ENCODE measurements around the gene MLLT3.

Gene MLLT3

DNA sequence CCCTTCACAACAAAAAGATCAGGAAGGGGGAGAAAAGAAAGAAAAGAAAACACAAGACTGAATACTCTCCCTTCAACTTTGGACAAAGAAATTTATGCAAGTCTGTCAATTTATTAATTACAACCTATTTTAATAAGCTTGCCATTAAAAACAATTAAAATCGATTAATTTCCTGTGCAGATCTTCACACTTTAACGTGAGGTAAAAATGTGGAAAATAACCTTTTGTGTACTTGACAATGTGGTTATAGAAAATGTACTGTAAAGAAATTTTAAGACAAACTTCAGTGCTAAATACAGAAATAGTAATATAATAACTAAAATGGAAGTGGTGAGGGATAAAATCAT, 2.7 kb upstream of the MLLT3 start:
- DNase-seq (ENCODE audit: low read depth), result no peak

DNA sequence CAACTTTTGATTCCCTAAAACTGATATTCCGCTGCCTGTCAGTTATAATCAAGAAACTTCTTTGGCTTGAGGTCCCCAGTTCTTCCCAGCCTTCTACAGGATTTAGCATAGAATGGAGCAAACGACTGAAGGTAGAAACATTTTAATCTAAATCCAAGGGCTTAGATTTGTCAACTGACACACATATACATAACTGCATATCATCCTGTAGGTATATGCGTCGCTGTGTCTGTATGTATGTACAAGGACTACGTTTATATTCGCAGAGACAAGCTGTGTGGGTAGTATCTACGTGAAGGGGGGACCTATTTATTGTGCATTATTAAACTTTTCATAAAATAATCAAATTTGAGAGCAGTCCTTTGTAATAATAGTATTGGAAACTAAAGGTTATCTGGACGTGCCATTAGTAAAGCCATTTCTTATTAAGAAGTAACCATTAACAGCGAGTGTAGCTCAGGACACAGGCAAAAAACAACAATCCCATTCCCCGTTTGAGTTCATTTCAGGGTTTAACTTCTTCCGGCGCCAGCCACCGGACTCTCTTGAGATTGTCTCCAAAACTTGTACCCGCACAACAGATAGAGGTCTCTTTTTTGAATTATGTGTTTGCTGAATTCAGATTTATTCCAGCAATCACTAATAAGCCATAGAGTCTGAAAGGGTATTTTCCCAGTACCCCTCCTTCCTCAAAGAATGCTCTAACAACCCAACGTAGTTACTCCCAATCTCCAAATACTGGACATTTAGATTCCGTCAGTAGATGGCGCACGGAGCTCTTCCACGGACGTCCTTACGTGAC, 2.1 kb upstream of the MLLT3 start:
- DNase-seq (ENCODE audit: low read depth), result no peak

DNA sequence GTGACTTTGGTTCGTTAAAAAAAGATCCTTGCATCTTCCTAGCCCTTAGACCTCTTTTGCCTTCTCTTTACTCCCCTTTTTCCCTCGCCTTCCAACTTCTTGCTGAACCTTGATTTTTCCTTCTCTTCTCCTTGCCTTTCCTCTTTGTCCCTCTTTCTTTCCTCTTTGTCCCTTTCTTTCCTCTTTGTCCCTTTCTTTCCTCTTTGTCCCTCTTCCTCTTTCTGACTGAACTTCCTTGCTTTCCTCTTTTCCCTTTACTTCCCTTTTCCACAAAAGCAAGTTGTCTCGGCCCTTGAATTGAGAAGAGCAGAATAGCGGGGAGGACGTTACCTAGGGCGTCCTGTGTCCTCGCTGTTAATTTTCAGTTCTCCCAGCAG, 1.4 kb upstream of the MLLT3 start:
- no peak for DNase-seq (ENCODE audit: low read depth)

DNA sequence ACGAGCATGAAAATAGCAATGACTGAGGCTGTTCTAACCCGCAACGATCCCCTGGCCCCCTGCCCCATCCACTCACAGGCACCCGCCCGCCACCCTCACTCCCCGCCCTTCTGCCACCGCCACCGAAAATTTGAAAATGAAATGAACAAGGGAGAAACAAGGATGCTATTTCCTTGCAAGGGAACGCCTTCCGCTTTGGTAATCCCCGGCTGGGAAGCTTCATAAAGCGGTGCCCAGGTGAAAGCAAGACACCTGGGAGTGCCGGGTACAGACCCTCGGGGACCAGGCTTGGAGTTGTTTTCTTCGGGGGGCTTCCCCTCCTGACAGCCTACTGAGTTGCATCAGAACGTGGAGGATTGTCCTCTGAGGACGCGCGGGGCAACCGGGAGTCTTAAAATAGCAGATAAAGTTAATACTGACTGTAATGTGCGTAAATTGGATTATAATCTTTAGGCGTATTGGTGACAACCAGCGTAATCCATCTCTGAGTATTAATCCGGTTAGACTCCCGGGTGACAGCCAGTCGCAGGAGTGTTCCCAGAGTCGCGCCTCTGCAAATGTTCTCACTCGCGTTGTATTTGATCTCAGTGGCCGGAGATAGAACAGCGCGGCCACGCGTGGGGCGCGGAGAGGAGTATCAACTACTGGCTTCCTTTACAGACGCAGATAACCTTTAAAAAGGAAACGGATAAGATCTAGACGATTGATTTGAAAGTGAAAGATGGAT, 885 bp upstream of the MLLT3 start:
- peak; percentile 30 for DNase-seq (ENCODE audit: low read depth)

DNA sequence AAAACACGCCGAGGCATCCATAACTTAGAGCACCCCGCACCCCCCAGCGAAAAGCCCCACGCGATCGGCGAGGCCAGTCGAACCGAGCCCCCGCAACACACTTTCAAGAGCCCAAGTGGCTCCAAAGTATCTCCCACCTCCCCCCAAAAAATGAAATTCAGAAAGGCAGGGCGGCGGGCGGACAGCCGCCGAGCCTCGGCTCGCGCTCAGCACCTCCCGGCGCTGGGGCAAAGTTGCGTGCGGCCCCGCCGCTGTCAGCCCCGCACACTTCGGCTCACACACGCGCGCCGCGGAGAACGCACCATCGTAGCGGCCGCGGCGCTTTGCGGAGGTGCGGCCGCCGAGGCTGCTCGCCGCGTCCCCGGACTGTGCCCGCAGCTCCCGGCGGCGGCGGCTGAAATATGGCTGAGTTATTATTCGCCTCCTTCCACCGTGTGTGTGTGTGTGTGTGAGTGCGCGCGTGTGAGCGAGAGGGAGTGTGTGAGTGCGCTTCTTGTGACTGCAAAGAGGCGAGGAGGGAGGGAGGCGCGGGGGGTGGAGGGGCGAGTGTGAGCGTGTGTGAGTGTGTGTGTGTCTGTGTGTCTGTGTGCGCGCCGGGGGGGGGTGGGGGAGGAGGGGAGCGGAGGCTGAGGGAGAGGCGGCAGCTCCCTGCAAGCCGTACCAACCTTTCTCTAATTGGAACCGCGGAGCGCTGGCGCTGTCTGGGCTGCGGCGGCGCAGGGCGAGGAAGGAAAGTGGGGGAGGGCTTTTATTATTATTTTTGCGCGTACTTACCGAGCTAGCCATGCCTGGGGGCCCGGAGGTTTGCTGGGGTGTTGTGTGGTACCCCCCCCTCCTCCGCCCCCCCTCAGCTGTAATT, 599 bp downstream of the MLLT3 start:
- peak; percentile 52 for DNase-seq (ENCODE audit: low read depth)

DNA sequence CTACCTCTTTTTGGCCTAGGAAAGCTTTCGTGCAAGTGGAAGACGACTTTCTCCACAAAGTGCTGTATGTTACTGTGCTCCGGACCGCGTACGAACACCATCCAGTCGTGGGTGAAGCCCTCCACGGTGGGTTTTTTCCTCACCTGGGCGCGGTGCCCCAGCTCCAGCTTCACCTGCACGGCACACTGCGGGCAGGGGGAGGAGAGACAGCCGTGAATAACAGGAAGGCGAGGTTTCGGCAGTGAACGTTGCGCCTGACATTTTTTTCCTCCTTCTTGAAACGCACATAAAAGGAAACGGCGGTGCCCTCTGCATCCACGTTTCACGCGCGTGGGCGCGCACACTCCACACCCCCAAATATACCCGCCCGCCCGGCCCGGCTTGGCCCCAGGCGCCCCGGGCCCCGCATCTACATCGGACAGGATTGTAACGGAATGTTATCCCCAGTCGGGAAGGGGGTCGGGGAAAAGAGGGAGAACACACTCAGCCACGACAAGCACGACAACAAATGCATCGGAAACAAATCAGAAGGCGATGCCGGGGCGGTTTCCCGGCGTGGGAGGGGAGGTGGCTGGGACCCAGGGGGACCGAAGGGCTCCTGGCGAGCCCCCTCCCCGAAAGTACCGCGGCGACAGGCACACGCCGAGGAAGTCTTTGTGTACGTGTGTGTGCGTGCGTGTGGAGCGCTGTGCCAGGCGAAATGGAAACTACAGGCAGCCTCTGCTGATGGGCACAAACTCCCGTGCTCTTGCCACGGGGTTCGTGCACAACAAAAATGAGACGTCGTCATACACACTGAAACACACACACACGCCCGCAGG, 1.4 kb downstream of the MLLT3 start:
- peak; percentile 30 for DNase-seq (ENCODE audit: low read depth)

DNA sequence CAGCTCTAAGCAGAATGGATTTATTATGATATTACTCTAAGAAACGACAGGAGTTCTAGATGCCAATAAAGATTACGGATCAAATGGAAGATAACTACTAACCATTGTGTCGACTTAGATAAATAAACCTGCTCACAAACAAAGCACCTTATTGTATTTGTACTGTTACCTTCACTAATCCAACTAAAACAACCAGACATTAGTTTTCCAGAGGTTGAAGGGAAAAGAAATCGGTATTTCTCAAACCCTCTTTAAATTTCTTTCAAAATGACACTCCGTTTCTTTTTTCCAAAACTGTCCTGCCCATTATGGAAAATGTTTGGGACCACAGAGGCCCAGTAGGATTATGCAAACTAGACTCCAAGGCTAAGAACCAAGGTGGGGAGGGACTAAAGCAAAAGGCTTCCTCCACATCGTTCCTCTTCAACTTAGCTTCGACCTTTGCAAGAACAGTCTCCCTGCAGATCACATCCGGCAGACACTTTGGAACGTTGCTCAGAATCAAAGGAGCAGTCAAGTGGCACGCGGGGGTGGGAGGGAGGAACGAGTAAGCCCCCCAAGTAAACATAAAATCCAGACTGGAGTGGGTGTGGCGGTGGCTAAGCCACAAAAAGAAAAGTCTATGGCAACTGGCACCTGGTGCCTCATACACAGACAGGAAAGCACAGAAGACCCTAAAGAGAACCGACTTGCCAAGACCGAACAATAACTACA, 2.7 kb downstream of the MLLT3 start:
- DNase-seq (ENCODE audit: low read depth), result no peak

DNA sequence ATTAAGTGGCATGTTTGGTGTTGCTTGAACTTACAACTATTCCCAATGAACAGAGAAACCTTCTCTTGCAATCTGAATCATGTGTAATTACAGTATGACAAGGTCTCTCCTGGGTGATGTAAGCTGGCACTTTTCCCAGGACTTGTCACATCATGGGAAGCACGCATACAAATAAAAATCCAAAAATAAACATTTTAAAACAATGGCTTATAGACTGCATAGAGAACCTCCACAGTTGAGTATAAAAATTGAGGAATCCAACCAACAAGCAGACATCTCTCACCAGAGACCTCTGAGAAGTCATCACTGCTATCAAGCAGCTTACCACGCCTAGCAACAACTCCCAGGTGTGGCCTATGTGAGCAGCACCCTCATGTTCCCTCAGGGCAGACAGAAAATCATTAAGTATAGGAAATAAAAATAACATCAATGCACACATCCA, 3.9 kb downstream of the MLLT3 start:
- DNase-seq (ENCODE audit: low read depth), result no peak

DNA sequence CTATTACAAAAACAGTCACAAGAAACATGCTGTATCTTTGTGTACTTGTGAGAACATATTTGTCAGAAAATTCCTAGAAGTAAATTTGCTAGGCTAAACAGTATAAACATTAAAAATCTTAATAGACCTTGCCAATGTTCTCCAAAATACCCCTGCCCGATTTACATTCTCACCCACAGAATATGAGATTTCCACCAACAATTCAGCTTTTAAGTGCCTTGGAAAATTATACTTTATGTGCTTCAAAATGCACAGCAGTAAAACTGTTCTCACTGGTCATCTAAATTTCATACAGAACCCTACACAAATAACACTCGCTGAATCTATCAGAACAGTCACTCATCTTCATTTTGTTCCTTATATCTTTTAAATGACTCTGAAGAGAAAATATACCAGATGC, 5.5 kb downstream of the MLLT3 start:
- no peak for DNase-seq (ENCODE audit: low read depth)

DNA sequence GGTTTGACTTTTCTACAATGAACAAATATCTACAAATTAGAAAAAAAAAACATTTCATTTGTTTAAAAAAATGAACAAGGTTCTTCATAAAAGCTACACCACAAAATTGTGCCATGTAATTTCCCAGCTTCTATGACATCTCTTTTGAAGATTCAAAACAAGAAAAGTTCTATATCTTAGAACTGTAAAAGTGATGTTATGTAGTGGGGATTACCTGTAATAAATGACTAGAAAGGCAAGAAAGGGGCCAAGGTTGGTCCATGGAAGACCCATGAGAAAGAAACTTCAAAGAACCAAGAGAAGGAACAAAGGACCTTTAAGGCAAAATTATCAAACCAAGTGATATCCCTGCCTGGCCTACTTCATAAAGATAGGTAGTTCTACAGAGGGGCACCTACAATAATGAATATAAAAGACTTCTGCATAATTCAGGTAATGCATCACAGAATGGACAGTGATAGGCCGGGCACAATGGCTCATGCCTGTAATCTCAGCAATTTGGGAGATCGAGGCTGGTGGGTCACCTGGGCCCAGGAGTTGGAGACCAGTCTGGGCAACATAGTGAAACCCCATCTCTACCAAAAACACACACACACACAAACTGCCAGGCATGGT, 7.6 kb downstream of the MLLT3 start:
- DNase-seq (ENCODE audit: low read depth), result no peak

DNA sequence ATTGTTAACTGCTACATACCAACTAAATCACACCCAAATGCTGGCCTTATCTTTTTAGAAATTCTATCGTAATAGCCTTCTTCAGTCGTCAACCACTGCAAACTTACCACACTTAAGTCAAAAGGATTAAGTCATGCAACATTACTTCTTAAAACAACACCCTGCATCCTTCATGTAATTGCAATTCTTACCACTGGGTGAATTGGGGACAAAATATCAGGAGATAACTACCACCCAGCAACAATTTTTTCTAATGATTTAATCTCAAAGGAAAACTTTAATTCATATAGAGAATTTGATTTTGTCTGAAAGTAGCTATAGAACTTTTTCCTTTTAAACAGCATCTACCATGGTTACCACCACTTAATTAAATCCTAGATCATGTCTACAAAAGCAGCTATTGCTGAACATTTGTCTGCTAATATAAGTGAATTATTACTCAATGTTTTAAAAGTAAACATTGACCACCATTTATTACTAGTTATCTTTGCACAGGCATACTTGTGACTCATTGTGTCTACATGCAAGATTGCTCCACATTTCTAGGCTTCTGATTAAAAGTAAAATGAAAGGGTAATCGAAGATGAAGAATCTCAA, 10.5 kb downstream of the MLLT3 start:
- no peak for DNase-seq (ENCODE audit: low read depth)

DNA sequence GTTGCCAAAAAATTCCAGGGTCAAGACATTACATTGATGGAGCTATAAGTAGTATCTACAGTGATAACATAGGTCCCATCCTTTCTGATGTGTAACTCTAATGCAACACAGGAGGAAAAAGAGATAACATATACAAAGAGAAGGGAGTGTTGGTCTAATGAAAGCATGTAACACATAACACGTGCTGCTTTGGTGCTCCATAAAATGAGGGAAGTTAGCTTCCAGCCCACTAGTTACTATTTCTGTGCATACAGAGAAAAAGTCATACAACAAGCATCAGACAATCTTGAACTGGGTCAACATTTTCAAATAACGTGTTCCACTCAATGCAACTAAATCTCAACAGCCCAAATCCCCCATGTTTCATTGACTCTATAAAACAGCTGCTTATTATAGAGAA, 11.7 kb downstream of the MLLT3 start:
- DNase-seq (ENCODE audit: low read depth), result no peak

DNA sequence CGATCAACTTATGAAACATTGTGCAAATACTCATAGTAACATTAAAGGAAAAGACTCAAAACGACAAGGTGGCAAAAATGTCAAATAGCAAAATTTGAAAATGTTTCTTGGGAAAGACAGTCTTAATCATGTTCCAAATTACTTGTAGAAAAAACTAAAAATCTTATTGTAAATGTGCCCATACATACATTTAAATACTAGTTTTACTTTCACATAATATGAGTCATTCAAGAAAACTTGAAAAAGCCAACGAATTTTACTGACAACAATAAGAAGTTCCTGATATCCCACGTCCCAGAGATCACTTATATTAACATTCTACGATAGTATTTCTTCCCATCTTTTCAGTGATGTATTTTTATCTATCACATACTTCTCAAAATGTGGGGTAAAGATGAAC, 13.7 kb downstream of the MLLT3 start:
- DNase-seq (ENCODE audit: low read depth), result no peak

DNA sequence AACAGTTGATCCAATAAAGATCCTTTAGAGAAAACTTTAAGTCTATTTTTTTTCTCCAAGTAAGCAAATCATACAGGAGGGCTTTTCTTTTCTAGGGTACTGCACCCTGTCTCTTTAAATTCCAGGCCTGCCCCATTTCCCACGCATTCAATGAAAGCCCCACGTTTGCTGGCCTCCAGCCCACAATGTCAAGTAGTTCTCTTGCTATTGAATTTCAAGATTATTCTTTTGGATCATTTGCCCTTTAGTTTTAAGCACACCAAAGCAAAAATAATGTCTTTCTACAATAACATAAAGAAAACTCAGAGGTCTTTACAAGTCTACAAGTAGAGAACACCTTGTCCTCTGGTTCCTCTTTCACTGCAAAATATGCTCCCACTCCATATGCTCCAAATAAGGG, 15.6 kb downstream of the MLLT3 start:
- no peak for DNase-seq (ENCODE audit: low read depth)

DNA sequence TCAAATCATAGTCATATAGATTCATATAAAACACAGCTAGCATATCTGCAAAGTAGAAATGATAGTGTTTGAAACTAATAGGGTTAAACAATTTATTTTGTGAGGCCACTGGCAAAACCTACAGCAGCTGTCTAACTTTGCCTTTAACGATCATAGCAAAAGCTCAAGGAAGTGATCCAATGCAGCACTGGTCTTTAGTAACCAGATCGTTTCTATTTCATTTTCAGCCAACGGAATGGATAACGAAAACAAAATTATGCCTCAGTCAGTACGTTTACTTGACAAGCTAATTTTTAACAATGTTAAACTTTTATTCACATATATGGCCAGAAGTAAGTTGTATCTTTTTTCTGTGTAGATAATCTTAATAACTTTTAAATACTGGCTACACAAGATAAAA, 17.7 kb downstream of the MLLT3 start:
- no peak for DNase-seq (ENCODE audit: low read depth)

DNA sequence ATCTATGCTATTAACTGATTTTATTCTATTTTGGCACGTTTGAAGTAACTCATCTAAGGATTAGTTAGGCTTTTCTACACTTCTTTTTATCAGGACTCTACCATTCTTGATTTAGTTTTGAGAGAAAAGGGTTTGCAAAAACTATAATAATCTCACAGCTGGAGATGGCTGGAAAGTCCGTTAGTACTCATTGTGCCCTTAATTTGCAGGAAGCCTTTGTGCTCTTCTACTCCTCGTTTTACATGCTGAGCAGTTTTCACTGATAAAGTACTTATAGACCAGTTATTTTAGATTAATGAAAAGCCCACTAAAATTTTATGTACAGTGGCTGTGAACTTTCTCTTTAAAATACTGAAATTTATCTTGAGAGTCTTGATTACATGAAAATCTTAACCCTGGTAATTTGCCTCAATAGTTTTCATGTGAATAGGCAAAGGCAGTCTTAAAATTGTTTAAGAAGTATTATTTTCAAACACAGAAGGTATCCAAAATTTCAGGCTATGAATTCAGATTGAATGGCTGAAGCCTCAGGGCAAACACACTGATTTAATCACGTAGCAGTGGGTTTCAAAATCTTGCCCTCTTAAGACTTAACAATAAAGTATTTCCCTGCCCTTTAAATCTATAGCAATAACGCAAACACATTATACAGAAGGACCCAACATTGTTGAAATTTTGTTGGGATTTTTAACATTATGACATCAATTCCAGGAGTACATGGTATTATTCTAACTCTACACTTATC, 18.6 kb downstream of the MLLT3 start:
- no peak for DNase-seq (ENCODE audit: low read depth)

DNA sequence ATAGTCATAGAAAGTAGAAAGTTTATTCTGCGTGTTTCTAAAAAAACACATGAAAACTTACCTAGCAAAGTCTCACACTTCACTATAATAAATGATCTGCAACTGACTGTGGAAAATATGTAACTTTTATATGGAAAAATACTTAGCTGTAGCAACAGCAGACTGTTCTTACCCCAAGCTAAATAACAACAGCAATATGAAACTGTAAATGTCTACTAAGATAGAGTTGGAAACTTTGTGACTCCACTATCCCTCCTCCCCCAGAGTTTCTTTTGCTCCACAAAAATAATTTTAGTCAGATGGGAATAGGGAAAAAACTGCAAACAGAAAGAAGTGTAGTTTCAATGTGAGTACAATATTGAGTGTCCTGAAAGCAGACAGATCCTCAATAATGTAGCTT, 21.0 kb downstream of the MLLT3 start:
- no peak for DNase-seq (ENCODE audit: low read depth)

DNA sequence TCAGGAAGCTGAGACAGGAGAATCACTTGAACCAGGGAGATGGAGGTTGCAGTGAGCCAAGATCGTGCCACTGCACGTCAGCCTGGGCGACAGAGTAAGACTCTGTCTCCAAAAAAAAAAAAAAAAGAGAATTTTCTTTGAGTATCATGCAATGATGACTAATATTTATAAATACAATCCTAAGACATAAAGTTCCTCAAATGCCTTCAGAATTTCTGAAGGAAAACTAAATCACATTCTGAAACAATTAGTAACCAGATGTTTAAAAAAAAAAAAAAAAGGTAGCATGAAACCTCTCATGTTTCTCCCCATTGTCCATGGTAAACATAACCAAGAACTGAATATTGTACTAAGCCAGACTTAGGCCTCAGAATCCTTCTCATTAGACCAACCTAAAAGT, 23.1 kb downstream of the MLLT3 start:
- DNase-seq (ENCODE audit: low read depth), result no peak

DNA sequence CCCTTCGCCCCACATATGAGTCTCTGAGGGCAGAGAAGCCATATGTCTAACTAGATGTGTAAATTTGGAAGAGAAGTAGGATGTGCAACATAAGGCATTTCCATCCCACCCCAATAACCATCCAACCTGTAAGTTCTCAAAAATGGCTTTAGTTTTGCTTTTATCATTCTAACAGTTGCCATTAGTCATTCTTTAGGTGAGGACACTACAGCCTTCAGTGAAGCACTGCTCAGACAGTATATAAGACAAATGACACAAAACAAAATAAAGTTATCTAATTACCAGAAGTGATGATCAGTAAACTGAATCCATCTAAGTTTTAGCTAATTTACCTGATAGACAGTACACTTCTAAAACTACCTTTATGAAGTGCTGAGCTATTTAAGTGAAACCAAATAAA, 23.9 kb downstream of the MLLT3 start:
- no peak for DNase-seq (ENCODE audit: low read depth)

DNA sequence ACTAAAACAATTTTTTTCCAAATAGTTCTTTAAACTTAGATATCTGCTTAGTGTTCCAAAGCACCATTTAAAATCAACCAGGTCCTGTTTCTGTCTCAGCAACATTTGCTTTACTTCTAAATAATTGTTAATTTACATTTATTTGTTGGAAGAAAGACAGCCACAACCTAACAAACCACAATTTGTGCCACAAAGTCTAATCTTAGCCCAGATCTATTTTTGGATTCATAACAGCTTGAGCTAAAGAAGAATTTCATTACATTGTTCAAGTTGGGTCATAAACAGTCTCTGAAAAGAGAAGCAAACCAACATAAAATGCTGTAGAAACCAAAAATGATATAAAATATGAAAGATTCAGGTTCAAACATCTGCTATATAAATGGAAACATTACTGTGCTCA, 24.4 kb downstream of the MLLT3 start:
- DNase-seq (ENCODE audit: low read depth), result no peak
